HEK293 (cell line): Measurements from ENCODE around the gene FOXM1.
A peak's percentile ranks its signal among the peaks of the same experiment; 100 is the strongest.

Experiments used
- EGR2 ChIP-seq: fragments of 450-650 bp; formaldehyde crosslinking; IDR thresholded peaks from 2 replicates; pipeline ENCODE4 v1.5.1; 2016; ENCODE audit warnings: low read depth, missing biosample characterization, missing genetic modification characterization
- KLF1 ChIP-seq: fragments of 450-650 bp; formaldehyde crosslinking; IDR thresholded peaks from 2 replicates; pipeline ENCODE4 v1.5.1; 2016; ENCODE audit warnings: missing biosample characterization, missing genetic modification characterization
- KLF10 ChIP-seq: fragments of 450-650 bp; IDR thresholded peaks from 2 replicates; pipeline ENCODE4 v1.5.1; 2018; ENCODE audit warnings: missing biosample characterization, mild to moderate bottlenecking, missing genetic modification characterization
- TCF7L2 ChIP-seq: IDR thresholded peaks from 2 replicates; pipeline ENCODE4 v1.6.1; 2011; ENCODE audit warnings: low read depth, mild to moderate bottlenecking, inconsistent platforms, low read length, moderate library complexity, borderline replicate concordance
- ZBTB17 ChIP-seq: fragments of 450-650 bp; formaldehyde crosslinking; IDR thresholded peaks from 2 replicates; pipeline ENCODE4 v1.5.1; 2016; ENCODE audit warnings: missing biosample characterization, missing genetic modification characterization
- ZNF10 ChIP-seq: fragments of 450-650 bp; formaldehyde crosslinking; IDR thresholded peaks from 2 replicates; pipeline ENCODE4 v1.5.1; 2017; ENCODE audit warnings: missing biosample characterization, missing genetic modification characterization
- ZNF184 ChIP-seq: fragments of 450-650 bp; IDR thresholded peaks from 2 replicates; pipeline ENCODE4 v1.5.1; 2018; ENCODE audit warnings: missing biosample characterization, mild to moderate bottlenecking, missing genetic modification characterization
- ZNF223 ChIP-seq: fragments of 450-650 bp; formaldehyde crosslinking; IDR thresholded peaks from 2 replicates; pipeline ENCODE4 v1.5.1; 2016; ENCODE audit warnings: missing biosample characterization, missing genetic modification characterization
- ZNF274 ChIP-seq, 2 experiments: fragments of 200-500 bp in 1 of 2; fragments of 450-650 bp in 1 of 2; sonication (Bioruptor generic) in 1 of 2; formaldehyde crosslinking in 1 of 2; IDR thresholded peaks; 2 replicates each; pipeline versions ENCODE4 v1.5.1 to v1.6.1; 2014 to 2016; ENCODE audit warnings: borderline replicate concordance in 1 of 2, inconsistent platforms in 1 of 2, low read length in 1 of 2, missing biosample characterization in 1 of 2, missing genetic modification characterization in 1 of 2
- ZNF391 ChIP-seq: fragments of 450-650 bp; formaldehyde crosslinking; IDR thresholded peaks from 2 replicates; pipeline ENCODE4 v1.5.1; 2016; ENCODE audit warnings: low read depth, missing biosample characterization, missing genetic modification characterization, borderline replicate concordance
- ZNF558 ChIP-seq: fragments of 450-650 bp; formaldehyde crosslinking; IDR thresholded peaks from 2 replicates; pipeline ENCODE4 v1.5.1; 2016; ENCODE audit warnings: missing biosample characterization, missing genetic modification characterization
- ZNF623 ChIP-seq: fragments of 450-650 bp; formaldehyde crosslinking; IDR thresholded peaks from 2 replicates; pipeline ENCODE4 v1.5.1; 2016; ENCODE audit warnings: missing biosample characterization, missing genetic modification characterization
- ZNF791 ChIP-seq: fragments of 450-650 bp; formaldehyde crosslinking; IDR thresholded peaks from 2 replicates; pipeline ENCODE4 v1.5.1; 2016; ENCODE audit warnings: missing biosample characterization, missing genetic modification characterization
- ZNF792 ChIP-seq: fragments of 450-650 bp; formaldehyde crosslinking; IDR thresholded peaks from 2 replicates; pipeline ENCODE4 v1.5.1; 2016; ENCODE audit warnings: missing biosample characterization, missing genetic modification characterization
- TF ChIP-seq, protein P1 (sequence below): fragments of 450-650 bp; formaldehyde crosslinking; IDR thresholded peaks from 2 replicates; pipeline ENCODE4 v1.5.1; 2016; ENCODE audit warnings: missing biosample characterization, missing genetic modification characterization
- TF ChIP-seq, protein P2 (sequence below): IDR thresholded peaks from 2 replicates; pipeline ENCODE4 v1.6.1; 2011; ENCODE audit warnings: mild to moderate bottlenecking, low read depth, low read length, borderline replicate concordance
- TF ChIP-seq, protein P3 (sequence below): fragments of 450-650 bp; formaldehyde crosslinking; IDR thresholded peaks from 2 replicates; pipeline ENCODE4 v1.5.1; 2017; ENCODE audit warnings: missing biosample characterization, missing genetic modification characterization
- TF ChIP-seq, protein P4 (sequence below): fragments of 450-650 bp; formaldehyde crosslinking; IDR thresholded peaks from 2 replicates; pipeline ENCODE4 v1.5.1; 2016; ENCODE audit warnings: missing biosample characterization, missing genetic modification characterization
- TF ChIP-seq, protein P5 (sequence below): fragments of 450-650 bp; formaldehyde crosslinking; IDR thresholded peaks from 2 replicates; pipeline ENCODE4 v1.5.1; 2016; ENCODE audit warnings: missing biosample characterization, missing genetic modification characterization, borderline replicate concordance
- TF ChIP-seq, protein P6 (sequence below): fragments of 450-650 bp; formaldehyde crosslinking; IDR thresholded peaks from 2 replicates; pipeline ENCODE4 v1.5.1; 2016; ENCODE audit warnings: missing biosample characterization, missing genetic modification characterization
- TF ChIP-seq, protein P7 (sequence below): fragments of 450-650 bp; formaldehyde crosslinking; IDR thresholded peaks from 2 replicates; pipeline ENCODE4 v1.5.1; 2016; ENCODE audit warnings: missing biosample characterization, missing genetic modification characterization

FOXM1 gene

DNA sequence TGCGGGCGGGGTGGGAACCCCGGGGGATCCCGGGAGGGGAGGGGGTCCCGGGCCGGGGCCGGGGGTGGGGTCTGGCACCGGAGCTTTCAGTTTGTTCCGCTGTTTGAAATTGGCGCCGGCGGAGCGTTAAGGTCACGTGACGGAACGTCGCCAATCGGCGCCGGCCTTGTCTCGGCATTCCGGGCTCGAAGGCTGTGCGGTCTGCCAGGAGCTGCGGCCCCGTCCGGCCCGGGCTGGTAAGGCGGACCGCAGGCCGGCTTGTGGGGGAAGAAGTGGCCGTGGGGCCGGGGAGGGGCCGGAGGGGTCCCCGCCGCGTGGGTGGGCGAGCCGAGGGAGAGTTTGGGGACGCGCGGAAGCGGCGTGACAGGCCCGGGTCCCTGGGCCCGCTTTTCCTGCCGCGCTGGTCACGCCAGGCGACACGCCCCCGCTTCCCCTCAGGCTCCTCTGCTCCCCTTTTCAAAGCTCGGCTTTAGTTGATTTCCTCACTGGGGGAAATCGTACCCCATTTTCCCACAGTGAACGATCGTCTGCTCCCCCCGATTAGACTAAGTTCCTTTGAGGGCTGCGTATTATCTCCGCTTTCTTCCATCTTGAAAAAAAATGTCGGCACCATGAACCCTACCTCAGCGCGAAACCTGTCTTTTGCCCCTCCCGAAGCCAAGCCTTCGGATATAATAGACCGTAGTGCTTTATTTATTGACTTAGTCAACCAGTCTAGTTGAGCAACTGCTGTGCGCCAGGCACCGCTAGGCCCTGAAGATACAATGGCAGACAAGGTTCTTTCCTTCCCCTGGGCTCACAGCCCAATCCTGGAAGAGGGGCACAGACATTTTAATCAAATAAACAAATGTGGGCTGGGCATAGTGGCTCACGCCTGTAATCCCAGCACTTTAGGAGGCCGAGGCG, at the start of gene FOXM1, which contains the start of gene RHNO1 (continued):
- TF ChIP-seq ZNF791 (tag by site-specific recombination): no peak
- TF ChIP-seq, protein P1, sequence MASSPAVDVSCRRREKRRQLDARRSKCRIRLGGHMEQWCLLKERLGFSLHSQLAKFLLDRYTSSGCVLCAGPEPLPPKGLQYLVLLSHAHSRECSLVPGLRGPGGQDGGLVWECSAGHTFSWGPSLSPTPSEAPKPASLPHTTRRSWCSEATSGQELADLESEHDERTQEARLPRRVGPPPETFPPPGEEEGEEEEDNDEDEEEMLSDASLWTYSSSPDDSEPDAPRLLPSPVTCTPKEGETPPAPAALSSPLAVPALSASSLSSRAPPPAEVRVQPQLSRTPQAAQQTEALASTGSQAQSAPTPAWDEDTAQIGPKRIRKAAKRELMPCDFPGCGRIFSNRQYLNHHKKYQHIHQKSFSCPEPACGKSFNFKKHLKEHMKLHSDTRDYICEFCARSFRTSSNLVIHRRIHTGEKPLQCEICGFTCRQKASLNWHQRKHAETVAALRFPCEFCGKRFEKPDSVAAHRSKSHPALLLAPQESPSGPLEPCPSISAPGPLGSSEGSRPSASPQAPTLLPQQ (tag by site-specific recombination): peak; percentile 64; the same call in 1 of the 2 replicates
- TF ChIP-seq TCF7L2: no peak
- TF ChIP-seq ZNF391 (tag by site-specific recombination): peak; percentile 72; the same call in 1 of the 2 replicates
- TF ChIP-seq, protein P2, sequence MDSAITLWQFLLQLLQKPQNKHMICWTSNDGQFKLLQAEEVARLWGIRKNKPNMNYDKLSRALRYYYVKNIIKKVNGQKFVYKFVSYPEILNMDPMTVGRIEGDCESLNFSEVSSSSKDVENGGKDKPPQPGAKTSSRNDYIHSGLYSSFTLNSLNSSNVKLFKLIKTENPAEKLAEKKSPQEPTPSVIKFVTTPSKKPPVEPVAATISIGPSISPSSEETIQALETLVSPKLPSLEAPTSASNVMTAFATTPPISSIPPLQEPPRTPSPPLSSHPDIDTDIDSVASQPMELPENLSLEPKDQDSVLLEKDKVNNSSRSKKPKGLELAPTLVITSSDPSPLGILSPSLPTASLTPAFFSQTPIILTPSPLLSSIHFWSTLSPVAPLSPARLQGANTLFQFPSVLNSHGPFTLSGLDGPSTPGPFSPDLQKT: no peak
- TF ChIP-seq, protein P3, sequence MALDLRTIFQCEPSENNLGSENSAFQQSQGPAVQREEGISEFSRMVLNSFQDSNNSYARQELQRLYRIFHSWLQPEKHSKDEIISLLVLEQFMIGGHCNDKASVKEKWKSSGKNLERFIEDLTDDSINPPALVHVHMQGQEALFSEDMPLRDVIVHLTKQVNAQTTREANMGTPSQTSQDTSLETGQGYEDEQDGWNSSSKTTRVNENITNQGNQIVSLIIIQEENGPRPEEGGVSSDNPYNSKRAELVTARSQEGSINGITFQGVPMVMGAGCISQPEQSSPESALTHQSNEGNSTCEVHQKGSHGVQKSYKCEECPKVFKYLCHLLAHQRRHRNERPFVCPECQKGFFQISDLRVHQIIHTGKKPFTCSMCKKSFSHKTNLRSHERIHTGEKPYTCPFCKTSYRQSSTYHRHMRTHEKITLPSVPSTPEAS (tag by site-specific recombination): peak; percentile 70
- 0 out of 2 replicates have a peak, but pooled peaks have one; percentile 16 for TF ChIP-seq ZNF623 (tag by site-specific recombination)
- TF ChIP-seq EGR2 (tag by site-specific recombination): peak; percentile 61
- peak; percentile 39; the same call in 1 of the 2 replicates for TF ChIP-seq ZNF10 (tag by site-specific recombination)
- TF ChIP-seq ZNF558: no peak; the same call in 1 of the 2 replicates
- TF ChIP-seq, protein P4, sequence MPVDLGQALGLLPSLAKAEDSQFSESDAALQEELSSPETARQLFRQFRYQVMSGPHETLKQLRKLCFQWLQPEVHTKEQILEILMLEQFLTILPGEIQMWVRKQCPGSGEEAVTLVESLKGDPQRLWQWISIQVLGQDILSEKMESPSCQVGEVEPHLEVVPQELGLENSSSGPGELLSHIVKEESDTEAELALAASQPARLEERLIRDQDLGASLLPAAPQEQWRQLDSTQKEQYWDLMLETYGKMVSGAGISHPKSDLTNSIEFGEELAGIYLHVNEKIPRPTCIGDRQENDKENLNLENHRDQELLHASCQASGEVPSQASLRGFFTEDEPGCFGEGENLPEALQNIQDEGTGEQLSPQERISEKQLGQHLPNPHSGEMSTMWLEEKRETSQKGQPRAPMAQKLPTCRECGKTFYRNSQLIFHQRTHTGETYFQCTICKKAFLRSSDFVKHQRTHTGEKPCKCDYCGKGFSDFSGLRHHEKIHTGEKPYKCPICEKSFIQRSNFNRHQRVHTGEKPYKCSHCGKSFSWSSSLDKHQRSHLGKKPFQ (tag by site-specific recombination): no peak
- TF ChIP-seq ZNF274 (IDR thresholded peaks at IDR 0.05; ENCODE audit: low read length): no peak
- no peak for TF ChIP-seq ZNF274 (tag by site-specific recombination; IDR thresholded peaks at IDR 0.05; ENCODE audit: borderline replicate concordance)
- peak; percentile 63 for TF ChIP-seq KLF10
- peak; percentile 6; the same call in 1 of the 2 replicates for TF ChIP-seq ZBTB17
- peak; percentile 6; the same call in 1 of the 2 replicates for TF ChIP-seq KLF1 (tag by site-specific recombination)
- no peak; the same call in 1 of the 2 replicates for TF ChIP-seq ZNF184 (tag by site-specific recombination)
- TF ChIP-seq, protein P5, sequence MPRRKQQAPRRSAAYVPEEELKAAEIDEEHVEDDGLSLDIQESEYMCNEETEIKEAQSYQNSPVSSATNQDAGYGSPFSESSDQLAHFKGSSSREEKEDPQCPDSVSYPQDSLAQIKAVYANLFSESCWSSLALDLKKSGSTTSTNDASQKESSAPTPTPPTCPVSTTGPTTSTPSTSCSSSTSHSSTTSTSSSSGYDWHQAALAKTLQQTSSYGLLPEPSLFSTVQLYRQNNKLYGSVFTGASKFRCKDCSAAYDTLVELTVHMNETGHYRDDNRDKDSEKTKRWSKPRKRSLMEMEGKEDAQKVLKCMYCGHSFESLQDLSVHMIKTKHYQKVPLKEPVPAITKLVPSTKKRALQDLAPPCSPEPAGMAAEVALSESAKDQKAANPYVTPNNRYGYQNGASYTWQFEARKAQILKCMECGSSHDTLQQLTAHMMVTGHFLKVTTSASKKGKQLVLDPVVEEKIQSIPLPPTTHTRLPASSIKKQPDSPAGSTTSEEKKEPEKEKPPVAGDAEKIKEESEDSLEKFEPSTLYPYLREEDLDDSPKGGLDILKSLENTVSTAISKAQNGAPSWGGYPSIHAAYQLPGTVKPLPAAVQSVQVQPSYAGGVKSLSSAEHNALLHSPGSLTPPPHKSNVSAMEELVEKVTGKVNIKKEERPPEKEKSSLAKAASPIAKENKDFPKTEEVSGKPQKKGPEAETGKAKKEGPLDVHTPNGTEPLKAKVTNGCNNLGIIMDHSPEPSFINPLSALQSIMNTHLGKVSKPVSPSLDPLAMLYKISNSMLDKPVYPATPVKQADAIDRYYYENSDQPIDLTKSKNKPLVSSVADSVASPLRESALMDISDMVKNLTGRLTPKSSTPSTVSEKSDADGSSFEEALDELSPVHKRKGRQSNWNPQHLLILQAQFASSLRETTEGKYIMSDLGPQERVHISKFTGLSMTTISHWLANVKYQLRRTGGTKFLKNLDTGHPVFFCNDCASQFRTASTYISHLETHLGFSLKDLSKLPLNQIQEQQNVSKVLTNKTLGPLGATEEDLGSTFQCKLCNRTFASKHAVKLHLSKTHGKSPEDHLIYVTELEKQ: peak; percentile 30; the same call in 1 of the 2 replicates
- 0 out of 2 replicates have a peak, but pooled peaks have one; percentile 53 for TF ChIP-seq ZNF792 (tag by site-specific recombination)
- TF ChIP-seq, protein P6, sequence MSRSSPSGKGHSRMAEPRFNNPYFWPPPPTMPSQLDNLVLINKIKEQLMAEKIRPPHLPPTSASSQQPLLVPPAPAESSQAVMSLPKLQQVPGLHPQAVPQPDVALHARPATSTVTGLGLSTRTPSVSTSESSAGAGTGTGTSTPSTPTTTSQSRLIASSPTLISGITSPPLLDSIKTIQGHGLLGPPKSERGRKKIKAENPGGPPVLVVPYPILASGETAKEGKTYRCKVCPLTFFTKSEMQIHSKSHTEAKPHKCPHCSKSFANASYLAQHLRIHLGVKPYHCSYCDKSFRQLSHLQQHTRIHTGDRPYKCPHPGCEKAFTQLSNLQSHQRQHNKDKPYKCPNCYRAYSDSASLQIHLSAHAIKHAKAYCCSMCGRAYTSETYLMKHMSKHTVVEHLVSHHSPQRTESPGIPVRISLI (tag by site-specific recombination): peak; percentile 34; the same call in 1 of the 2 replicates
- no peak for TF ChIP-seq ZNF223
- TF ChIP-seq, protein P7, sequence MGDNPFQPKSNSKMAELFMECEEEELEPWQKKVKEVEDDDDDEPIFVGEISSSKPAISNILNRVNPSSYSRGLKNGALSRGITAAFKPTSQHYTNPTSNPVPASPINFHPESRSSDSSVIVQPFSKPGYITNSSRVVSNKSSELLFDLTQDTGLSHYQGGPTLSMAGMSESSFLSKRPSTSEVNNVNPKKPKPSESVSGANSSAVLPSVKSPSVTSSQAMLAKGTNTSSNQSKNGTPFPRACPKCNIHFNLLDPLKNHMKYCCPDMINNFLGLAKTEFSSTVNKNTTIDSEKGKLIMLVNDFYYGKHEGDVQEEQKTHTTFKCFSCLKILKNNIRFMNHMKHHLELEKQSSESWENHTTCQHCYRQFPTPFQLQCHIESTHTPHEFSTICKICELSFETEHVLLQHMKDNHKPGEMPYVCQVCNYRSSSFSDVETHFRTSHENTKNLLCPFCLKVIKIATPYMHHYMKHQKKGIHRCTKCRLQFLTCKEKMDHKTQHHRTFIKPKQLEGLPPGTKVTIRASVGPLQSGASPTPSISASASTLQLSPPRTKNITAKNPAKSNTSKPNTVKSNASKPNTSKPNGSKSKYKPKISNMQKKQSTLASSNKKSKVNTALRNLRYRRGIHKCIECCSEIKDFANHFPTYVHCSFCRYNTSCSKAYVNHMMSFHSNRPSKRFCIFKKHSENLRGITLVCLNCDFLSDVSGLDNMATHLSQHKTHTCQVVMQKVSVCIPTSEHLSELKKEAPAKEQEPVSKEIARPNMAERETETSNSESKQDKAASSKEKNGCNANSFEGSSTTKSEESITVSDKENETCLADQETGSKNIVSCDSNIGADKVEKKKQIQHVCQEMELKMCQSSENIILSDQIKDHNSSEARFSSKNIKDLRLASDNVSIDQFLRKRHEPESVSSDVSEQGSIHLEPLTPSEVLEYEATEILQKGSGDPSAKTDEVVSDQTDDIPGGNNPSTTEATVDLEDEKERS: 0 out of 2 replicates have a peak, but pooled peaks have one; percentile 14
